HG03103 (cell line): Measurements from ENCODE around the gene HMOX1.

ENCODE experiments used
- ATAC-seq: cut with Tn5 transposase; IDR thresholded peaks from one replicate; pipeline ENCODE4 v1.9.1; 2021; ENCODE audit warnings: low read depth; ENCODE audit not compliant: unreplicated experiment

HMOX1 gene

GRCh38 chr22:35400501-35400790 lies 19.6 kb downstream of the HMOX1 start:
- no peak for ATAC-seq

- no peak for ATAC-seq
Observed at GRCh38 chr22:35401863-35402262, 21.0 kb downstream of the HMOX1 start.

GRCh38 chr22:35403356-35403755 lies 22.5 kb downstream of the HMOX1 start:
- ATAC-seq, result no peak

- no peak for ATAC-seq
Observed at GRCh38 chr22:35404176-35404575, 23.3 kb downstream of the HMOX1 start.

- ATAC-seq, result no peak
Observed at GRCh38 chr22:35406443-35406842, 25.5 kb downstream of the HMOX1 start.

- no peak for ATAC-seq
Observed at GRCh38 chr22:35407362-35407761, 26.5 kb downstream of the HMOX1 start.

GRCh38 chr22:35409783-35410662 lies 29.1 kb downstream of the HMOX1 start:
- peak; percentile 47 for ATAC-seq

- no peak for ATAC-seq
Observed at GRCh38 chr22:35410663-35411034, 29.8 kb downstream of the HMOX1 start.

GRCh38 chr22:35411102-35411501 lies 30.2 kb downstream of the HMOX1 start:
- ATAC-seq, result no peak

- ATAC-seq, result no peak
Observed at GRCh38 chr22:35413624-35414023, 32.7 kb downstream of the HMOX1 start.

GRCh38 chr22:35417606-35418005 lies 36.7 kb downstream of the HMOX1 start:
- no peak for ATAC-seq

GRCh38 chr22:35418088-35418487 lies 37.2 kb downstream of the HMOX1 start:
- ATAC-seq, result no peak

GRCh38 chr22:35418731-35419130 lies 37.8 kb downstream of the HMOX1 start:
- ATAC-seq, result no peak

- ATAC-seq, result no peak
Observed at GRCh38 chr22:35419756-35420155, 38.9 kb downstream of the HMOX1 start.

GRCh38 chr22:35421121-35421520 lies 40.2 kb downstream of the HMOX1 start:
- no peak for ATAC-seq

GRCh38 chr22:35422145-35422544 lies 41.2 kb downstream of the HMOX1 start:
- ATAC-seq, result no peak

GRCh38 chr22:35422936-35423335 lies 42.0 kb downstream of the HMOX1 start:
- ATAC-seq, result no peak

- no peak for ATAC-seq
Observed at GRCh38 chr22:35424081-35424480, 43.2 kb downstream of the HMOX1 start.

- ATAC-seq, result no peak
Observed at GRCh38 chr22:35424761-35425160, 43.9 kb downstream of the HMOX1 start.

- ATAC-seq, result no peak
Observed at GRCh38 chr22:35425546-35425945, 44.6 kb downstream of the HMOX1 start.

GRCh38 chr22:35425971-35426800 lies 45.3 kb downstream of the HMOX1 start:
- ATAC-seq, result no peak

- no peak for ATAC-seq
Observed at GRCh38 chr22:35426801-35427140, 45.9 kb downstream of the HMOX1 start.
